GM18858 (cell line): Measurements from ENCODE around the gene EXD3.
"Not testable (repeated sequence)": the region's sequence is repeated elsewhere in the genome, so short reads cannot be mapped to it uniquely, and the experiment has no call there.

Source experiments
- ATAC-seq: cut with Tn5 transposase; IDR thresholded peaks from one replicate; pipeline ENCODE4 v1.9.1; 2021; ENCODE audit not compliant: unreplicated experiment

Gene EXD3

DNA sequence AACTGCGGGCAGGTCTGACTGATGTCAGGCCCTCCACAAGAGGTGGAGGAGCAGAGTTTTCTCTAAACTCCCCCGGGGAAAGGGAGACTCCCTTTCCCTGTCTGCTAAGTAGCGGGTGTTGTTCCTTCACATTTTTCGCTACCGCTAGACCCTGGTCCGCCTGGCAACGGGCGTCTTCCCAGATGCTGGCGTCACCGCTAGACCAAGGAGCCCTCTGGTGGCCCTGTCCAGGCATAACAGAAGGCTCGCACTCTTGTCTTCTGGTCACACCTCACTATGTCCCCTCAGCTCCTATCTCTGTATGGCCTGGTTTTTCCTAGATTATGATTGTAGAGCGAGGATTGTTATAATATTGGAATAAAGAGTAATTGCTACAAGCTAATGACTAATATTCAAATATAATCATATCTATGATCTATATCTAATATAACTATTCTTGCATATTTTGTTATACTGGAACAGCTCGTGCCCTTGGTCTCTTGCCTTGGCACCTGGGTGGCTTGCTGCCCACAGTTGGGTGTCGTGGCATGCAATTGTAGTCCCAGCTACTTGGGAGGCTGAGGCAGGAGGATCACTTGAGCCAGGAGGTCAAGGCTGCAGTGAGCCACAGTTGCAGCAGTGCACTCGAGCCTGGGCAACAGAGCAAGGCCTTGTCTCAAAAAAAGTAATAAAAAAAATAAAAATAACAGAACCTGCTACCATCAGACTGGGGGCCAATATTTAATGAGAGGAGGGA, 160.6 kb downstream of the EXD3 start:
- ATAC-seq: not testable (repeated sequence)
